Hepatocyte (in vitro differentiated cells): Measurements from ENCODE around the gene NPTX1. TPM values are rescaled to one million over a fixed set of nuclear protein-coding genes. Genes with fewer than 3 reads are reported as not detected.

Source experiments
- DNase-seq: peaks from one replicate; pipeline ENCODE4 v3.0.0-alpha.2; 2016; ENCODE audit warnings: low spot score
- H2AFZ ChIP-seq: fragments of 200-600 bp; sonication (generic); 2 replicates; pipeline ENCODE4 v1.6.0; 2016; ENCODE audit warnings: antibody characterized with exemption, mild to moderate bottlenecking
- H3K27ac ChIP-seq: fragments of 200-600 bp; sonication (generic); 2 replicates; pipeline ENCODE4 v1.5.1; 2016; ENCODE audit warnings: mild to moderate bottlenecking
- H3K27me3 ChIP-seq: fragments of 200-600 bp; sonication (generic); 2 replicates; pipeline ENCODE4 v1.6.1; 2016
- H3K36me3 ChIP-seq: fragments of 200-600 bp; sonication (generic); replicated peaks from 2 replicates; pipeline ENCODE4 v1.5.1; 2016; ENCODE audit warnings: low read depth; ENCODE audit not compliant: insufficient read depth
- H3K4me1 ChIP-seq: fragments of 200-600 bp; sonication (generic); 2 replicates; pipeline ENCODE4 v1.5.1; 2016; ENCODE audit warnings: mild to moderate bottlenecking, moderate library complexity; ENCODE audit not compliant: insufficient read depth
- H3K4me2 ChIP-seq: fragments of 200-600 bp; sonication (generic); 2 replicates; pipeline ENCODE4 v1.6.0; 2016
- H3K4me3 ChIP-seq: fragments of 200-600 bp; sonication (generic); 2 replicates; pipeline ENCODE4 v1.5.1; 2016; ENCODE audit warnings: mild to moderate bottlenecking
- H3K79me2 ChIP-seq: fragments of 200-600 bp; sonication (generic); 2 replicates; pipeline ENCODE4 v1.6.0; 2017; ENCODE audit warnings: mild to moderate bottlenecking
- H3K9me2 ChIP-seq: fragments of 200-600 bp; sonication (generic); replicated peaks from 2 replicates; pipeline ENCODE4 v1.6.0; 2017; ENCODE audit warnings: mild to moderate bottlenecking; ENCODE audit not compliant: insufficient read depth
- H3K9me3 ChIP-seq: fragments of 200-600 bp; sonication (generic); 2 replicates; pipeline ENCODE4 v1.5.1; 2016; ENCODE audit warnings: low read depth, mild to moderate bottlenecking
- H4K20me1 ChIP-seq: fragments of 200-600 bp; sonication (generic); 2 replicates; pipeline ENCODE4 v1.6.0; 2016; ENCODE audit warnings: mild to moderate bottlenecking; ENCODE audit not compliant: insufficient read depth, poor library complexity, severe bottlenecking
- EZH2 ChIP-seq: fragments of 200-600 bp; sonication (generic); IDR thresholded peaks from 2 replicates; pipeline ENCODE4 v1.6.1; 2016; ENCODE audit warnings: antibody characterized with exemption, mild to moderate bottlenecking, borderline replicate concordance
- EZH2phosphoT487 ChIP-seq: fragments of 200-600 bp; sonication (generic); IDR thresholded peaks from one replicate; pipeline ENCODE4 v1.6.1; 2018; ENCODE audit warnings: antibody characterized with exemption, mild to moderate bottlenecking, low read depth, moderate library complexity; ENCODE audit not compliant: unreplicated experiment, severe bottlenecking
- WGBS: methylation state at CpG from one replicate; pipeline ENCODE4 v1.1.6; 2016; ENCODE audit warnings: low lambda C conversion rate; ENCODE audit errors: missing lambda C conversion rate; 5-methylcytosine and 5-hydroxymethylcytosine counted together
- polyA plus RNA-seq: library from polyadenylated mRNA; unstranded; fragments of >200 nt; fragmentation: Nextera tagmentation; extraction: Ambion mirVana; gene quantifications from 2 replicates; pipeline ENCODE4 v1.2.1, GENCODE V29; 2016
- total RNA-seq: library from RNA; depleted of rRNA; stranded (reverse); fragments of >200 nt; gene quantifications from 2 replicates; pipeline ENCODE4 v1.2.3, GENCODE V29; 2014
- TF ChIP-seq, protein P1 (sequence below): fragments of 200-600 bp; sonication (generic); IDR thresholded peaks from 2 replicates; pipeline ENCODE4 v1.5.1; 2016; ENCODE audit warnings: antibody characterized with exemption, mild to moderate bottlenecking; ENCODE audit not compliant: poor library complexity

NPTX1 gene
- total and polyA plus RNA-seq, 2 experiments from 2014 or later: 0.70 to 2.1 TPM

DNA sequence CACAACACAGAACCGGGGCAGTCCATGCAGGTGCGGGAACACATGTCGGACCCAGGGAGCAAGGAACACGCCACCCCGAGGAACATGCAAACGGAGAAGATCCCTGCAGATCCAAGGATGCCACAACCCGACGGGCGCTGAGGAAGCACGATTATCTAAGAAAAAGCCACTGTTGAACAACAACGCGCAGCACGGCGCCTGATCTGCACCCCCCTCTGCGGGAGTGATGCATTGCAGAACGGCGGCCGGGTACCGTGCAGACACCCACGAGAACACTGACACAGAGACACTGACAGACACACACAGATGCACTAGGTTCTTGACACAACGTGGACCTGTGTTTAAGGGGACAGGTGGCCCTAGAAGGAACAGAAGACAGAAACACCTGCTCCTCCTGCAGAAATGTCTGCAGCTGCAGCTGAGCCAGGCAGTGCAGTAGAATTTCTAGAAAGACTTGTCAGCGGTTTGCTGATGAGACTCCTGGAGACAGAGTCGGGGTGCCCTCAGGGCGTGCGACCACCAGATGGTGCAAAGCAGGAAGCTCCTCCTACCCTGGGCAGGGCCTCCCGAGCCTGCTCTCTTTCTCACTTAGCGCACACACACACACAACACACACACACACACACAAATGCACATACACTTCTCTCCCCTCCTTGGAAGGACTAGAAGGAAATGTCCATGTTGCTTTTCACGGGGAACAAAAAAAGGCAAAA, 7.5 kb downstream of the NPTX1 start:
- TF ChIP-seq, protein P1, sequence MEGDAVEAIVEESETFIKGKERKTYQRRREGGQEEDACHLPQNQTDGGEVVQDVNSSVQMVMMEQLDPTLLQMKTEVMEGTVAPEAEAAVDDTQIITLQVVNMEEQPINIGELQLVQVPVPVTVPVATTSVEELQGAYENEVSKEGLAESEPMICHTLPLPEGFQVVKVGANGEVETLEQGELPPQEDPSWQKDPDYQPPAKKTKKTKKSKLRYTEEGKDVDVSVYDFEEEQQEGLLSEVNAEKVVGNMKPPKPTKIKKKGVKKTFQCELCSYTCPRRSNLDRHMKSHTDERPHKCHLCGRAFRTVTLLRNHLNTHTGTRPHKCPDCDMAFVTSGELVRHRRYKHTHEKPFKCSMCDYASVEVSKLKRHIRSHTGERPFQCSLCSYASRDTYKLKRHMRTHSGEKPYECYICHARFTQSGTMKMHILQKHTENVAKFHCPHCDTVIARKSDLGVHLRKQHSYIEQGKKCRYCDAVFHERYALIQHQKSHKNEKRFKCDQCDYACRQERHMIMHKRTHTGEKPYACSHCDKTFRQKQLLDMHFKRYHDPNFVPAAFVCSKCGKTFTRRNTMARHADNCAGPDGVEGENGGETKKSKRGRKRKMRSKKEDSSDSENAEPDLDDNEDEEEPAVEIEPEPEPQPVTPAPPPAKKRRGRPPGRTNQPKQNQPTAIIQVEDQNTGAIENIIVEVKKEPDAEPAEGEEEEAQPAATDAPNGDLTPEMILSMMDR: no peak
- TF ChIP-seq EZH2 (no peak), EZH2phosphoT487 (no peak)
- H3K27me3 ChIP-seq: peaks cover 75% of the 10 kb centered on the region

GRCh38 chr17:80468242-80468641, 8.2 kb downstream of the NPTX1 start:
- peaks cover 73% of the 10 kb centered on the region for H3K27me3 ChIP-seq
- no peak for DNase-seq

More for the DNA sequence above, 7.5 kb downstream of the NPTX1 start:
- 84% methylated on average over 27 of the region's 28 CpGs for whole genome bisulfite sequencing
- DNase-seq: no peak
- H3K9me2 ChIP-seq: no peaks in the 10 kb centered on the region
- no peaks in the 10 kb centered on the region for H3K36me3 ChIP-seq
- no peak overlapping the region for H3K4me2 ChIP-seq
- H3K27ac ChIP-seq: no peak overlapping the region
- no peaks in the 10 kb centered on the region for H4K20me1 ChIP-seq
- H3K4me3 ChIP-seq: no peak overlapping the region
- no peak overlapping the region for H2AFZ ChIP-seq
- no peaks in the 10 kb centered on the region for H3K4me1 ChIP-seq
- H3K9me3 ChIP-seq: no peaks in the 10 kb centered on the region
- H3K79me2 ChIP-seq: no peaks in the 10 kb centered on the region

GRCh38 chr17:80466188-80466705, 10.2 kb downstream of the NPTX1 start:
- H3K9me3 ChIP-seq: no peaks in the 10 kb centered on the region
- no peak overlapping the region for H3K4me2 ChIP-seq
- no peaks in the 10 kb centered on the region for H3K9me2 ChIP-seq
- no peaks in the 10 kb centered on the region for H3K4me1 ChIP-seq
- no peaks in the 10 kb centered on the region for H4K20me1 ChIP-seq
- no peak for DNase-seq
- peaks cover 54% of the 10 kb centered on the region for H3K27me3 ChIP-seq
- no peaks in the 10 kb centered on the region for H3K36me3 ChIP-seq
- WGBS: 82% methylated on average over 15 of the region's 15 CpGs
- H3K27ac ChIP-seq: no peak overlapping the region
- no peaks in the 10 kb centered on the region for H3K79me2 ChIP-seq
- TF ChIP-seq EZH2 (no peak), EZH2phosphoT487 (no peak)
- TF ChIP-seq, protein P1: no peak
- H3K4me3 ChIP-seq: no peak overlapping the region
- no peak overlapping the region for H2AFZ ChIP-seq

More at GRCh38 chr17:80468242-80468641, 8.2 kb downstream of the NPTX1 start:
- Histone ChIP-seq H4K20me1 (no peaks in the 10 kb centered on the region), H3K27ac (no peak overlapping the region), H3K36me3 (no peaks in the 10 kb centered on the region), H3K4me2 (no peak overlapping the region), H2AFZ (no peak overlapping the region), H3K9me2 (no peaks in the 10 kb centered on the region), H3K4me1 (no peaks in the 10 kb centered on the region), H3K9me3 (no peaks in the 10 kb centered on the region), H3K79me2 (no peaks in the 10 kb centered on the region), H3K4me3 (no peak overlapping the region)
- WGBS: 40% methylated on average over 16 of the region's 16 CpGs
- no peak for TF ChIP-seq EZH2

GRCh38 chr17:80465327-80465974, 11.0 kb downstream of the NPTX1 start:
- WGBS: 77% methylated on average over 20 of the region's 20 CpGs
- H3K4me1 ChIP-seq: no peaks in the 10 kb centered on the region
- no peak for TF ChIP-seq EZH2phosphoT487
- TF ChIP-seq, protein P1: no peak
- no peak for TF ChIP-seq EZH2
- H3K4me2 ChIP-seq: no peak overlapping the region
- H3K36me3 ChIP-seq: no peaks in the 10 kb centered on the region
- H3K79me2 ChIP-seq: no peaks in the 10 kb centered on the region
- H3K4me3 ChIP-seq: no peak overlapping the region
- no peaks in the 10 kb centered on the region for H3K9me2 ChIP-seq
- H3K27ac ChIP-seq: no peak overlapping the region
- H3K27me3 ChIP-seq: peaks cover 47% of the 10 kb centered on the region
- DNase-seq: no peak
- no peak overlapping the region for H2AFZ ChIP-seq
- no peaks in the 10 kb centered on the region for H4K20me1 ChIP-seq
- H3K9me3 ChIP-seq: no peaks in the 10 kb centered on the region
